ENCODE results near the gene TMED3. TPM values are rescaled to one million over a fixed set of nuclear protein-coding genes. Genes with fewer than 3 reads are reported as not detected.

The TMED3 gene
- polyA plus RNA-seq, 1 donor from 2014 or later, result 70.8 TPM

Other genes with a start within 250 kb of the TMED3 start
- 2.4 TPM for gene RASGRF1, start 220.3 kb upstream of the TMED3 start, polyA plus RNA-seq
- gene ANKRD34C, start 28.4 kb upstream of the TMED3 start, polyA plus RNA-seq, result not detected
- 0.08 TPM for gene MINAR1, start 121.2 kb downstream of the TMED3 start, polyA plus RNA-seq

Measured in IgD-negative memory B cell (primary cell).